Common myeloid progenitor, CD34-positive (primary cell): ENCODE measurements around the gene NUDCD2.

Experiments used
- CTCF ChIA-PET: fragments of 350-600 bp; sonication (Branson Sonifier 250); formaldehyde crosslinking; loops from one replicate; lab custom pipeline; 2021; ENCODE audit warnings: antibody characterized with exemption; lab: Charles Lee
- POLR2A ChIA-PET: fragments of 350-600 bp; sonication (Branson Sonifier 250); formaldehyde crosslinking; loops from one replicate; lab custom pipeline; 2021; ENCODE audit warnings: antibody characterized with exemption; lab: Charles Lee
- DNase-seq, 3 donors: peaks; one replicate each; pipeline versions ENCODE4 v3.0.0 to v3.0.0-alpha.2; 2013
- H3K27ac ChIP-seq, 2 experiments: 1 replicate in 1 of 2; 2 replicates in 1 of 2; pipeline ENCODE4 v1.7.0; 2013; ENCODE audit warnings: inconsistent platforms in 2 of 2, low read length in 2 of 2, mild to moderate bottlenecking in 2 of 2, low read depth in 1 of 2, moderate library complexity in 1 of 2; ENCODE audit not compliant: severe bottlenecking in 2 of 2, insufficient read depth in 1 of 2, poor library complexity in 1 of 2
- H3K27me3 ChIP-seq, 5 experiments: replicated peaks in 2 of 5; 1 replicate in 3 of 5; 2 replicates in 2 of 5; pipeline versions ENCODE4 v1.6.1 to v1.7.0; 2013; ENCODE audit warnings: low read length in 4 of 5, mild to moderate bottlenecking in 2 of 5, moderate library complexity in 2 of 5, inconsistent platforms in 1 of 5; ENCODE audit not compliant: insufficient read depth in 5 of 5, control insufficient read depth in 4 of 5
- H3K36me3 ChIP-seq, 4 experiments: 1 replicate in 2 of 4; 2 replicates in 2 of 4; pipeline versions ENCODE4 v1.6.1 to v1.7.0; 2013; ENCODE audit warnings: low read length in 3 of 4, control low read depth in 1 of 4, mild to moderate bottlenecking in 1 of 4; ENCODE audit not compliant: control insufficient read depth in 4 of 4, insufficient read depth in 4 of 4
- H3K4me1 ChIP-seq, 4 experiments: 1 replicate in 3 of 4; 2 replicates in 1 of 4; pipeline versions ENCODE4 v1.6.1 to v1.7.1; 2013; ENCODE audit warnings: low read length in 3 of 4, mild to moderate bottlenecking in 3 of 4, control low read depth in 1 of 4, inconsistent platforms in 1 of 4, moderate library complexity in 1 of 4; ENCODE audit not compliant: control insufficient read depth in 4 of 4, insufficient read depth in 4 of 4; ENCODE audit errors: control extremely low read depth in 1 of 4
- H3K4me3 ChIP-seq, 7 experiments: 1 replicate in 4 of 7; 2 replicates in 3 of 7; pipeline versions ENCODE4 v1.5.1 to v1.7.0; 2013; ENCODE audit warnings: mild to moderate bottlenecking in 7 of 7, low read length in 6 of 7, moderate library complexity in 6 of 7, inconsistent platforms in 2 of 7, low read depth in 2 of 7, control low read depth in 1 of 7; ENCODE audit not compliant: insufficient read depth in 4 of 7, control insufficient read depth in 1 of 7; ENCODE audit errors: extremely low read depth in 1 of 7
- H3K9me3 ChIP-seq, 5 experiments: 1 replicate in 4 of 5; 2 replicates in 1 of 5; pipeline versions ENCODE4 v1.6.1 to v1.7.1; 2013; ENCODE audit warnings: low read length in 4 of 5, mild to moderate bottlenecking in 2 of 5, inconsistent platforms in 1 of 5, low read depth in 1 of 5, moderate library complexity in 1 of 5; ENCODE audit not compliant: control insufficient read depth in 4 of 5, insufficient read depth in 2 of 5; ENCODE audit errors: control extremely low read depth in 1 of 5
- WGBS: methylation state at CpG from one replicate; pipeline ENCODE4 v1.1.5; 2013; ENCODE audit not compliant: insufficient coverage; 5-methylcytosine and 5-hydroxymethylcytosine counted together

Gene NUDCD2

DNA sequence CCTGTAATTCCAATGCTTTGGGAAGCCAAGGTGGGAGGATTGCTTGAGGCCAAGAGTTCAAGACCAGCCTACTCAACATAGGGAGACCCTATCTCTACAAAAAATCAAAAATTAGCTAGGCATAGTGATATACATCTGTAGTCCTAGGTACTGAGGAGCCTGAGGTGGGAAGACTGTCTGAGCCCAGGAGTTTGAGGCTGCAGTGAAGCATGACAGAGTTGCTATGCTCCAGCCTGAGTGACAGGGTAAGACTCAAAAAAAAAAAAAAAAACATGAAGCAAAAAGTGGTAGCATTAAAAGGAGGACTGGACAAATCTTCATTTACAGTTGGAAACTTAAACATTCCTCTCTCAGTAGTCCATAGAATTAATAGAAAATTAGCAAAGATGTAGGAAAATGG, 12.7 kb downstream of the NUDCD2 start:
- no peak for DNase-seq
- Histone ChIP-seq H3K27me3 (no peaks in the 10 kb centered on the region), H3K4me1 (no peaks in the 10 kb centered on the region), H3K36me3 (peaks cover 18 to 77% (median 38%) of the 10 kb centered on the region in 4 experiments), H3K9me3 (no peaks in the 10 kb centered on the region), H3K4me3 (no peak overlapping the region), H3K27ac (no peak overlapping the region)
- POLR2A ChIA-PET, result no interaction called here
- CTCF ChIA-PET, result interaction anchor here (0.9 to 1.6 kb wide), 2 partner anchors 9 to 11 kb away, joined by 4 read pairs; partner anchors contain the start of gene CCNG1

GRCh38 chr5:163445345-163445744, 14.6 kb downstream of the NUDCD2 start:
- 94% methylated on average over 3 of the region's 6 CpGs for WGBS
- H3K36me3 ChIP-seq, result peaks cover 16 to 77% (median 44%) of the 10 kb centered on the region in 4 experiments
- no peak overlapping the region for H3K4me3 ChIP-seq
- ChIA-PET CTCF (interaction anchor here (1.1 kb wide), 2 partner anchors 11 to 14 kb away, joined by 3 to 8 read pairs; no protein-coding TSS in a partner anchor), POLR2A (no interaction called here)
- no peak overlapping the region for H3K27ac ChIP-seq
- no peaks in the 10 kb centered on the region for H3K9me3 ChIP-seq
- no peaks in the 10 kb centered on the region for H3K27me3 ChIP-seq
- no peaks in the 10 kb centered on the region for H3K4me1 ChIP-seq
- no peak for DNase-seq

DNA sequence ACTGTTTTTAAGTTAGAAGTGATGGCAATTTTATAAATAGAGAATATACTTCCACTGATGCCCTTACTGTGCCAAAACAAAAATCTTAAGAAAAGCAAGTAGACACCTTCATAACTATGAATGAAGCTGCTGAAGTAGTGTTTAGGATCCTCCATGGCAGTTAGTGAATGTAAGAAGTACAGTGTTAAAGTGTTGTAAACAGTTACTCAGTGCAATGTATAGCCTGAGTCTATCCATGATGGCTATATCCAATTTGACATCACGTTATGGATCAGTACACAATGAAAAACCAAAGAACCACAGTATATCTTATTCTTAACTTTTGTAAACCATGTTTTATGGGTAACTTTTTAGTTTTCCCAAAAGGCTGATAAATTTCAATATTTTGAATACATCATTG, 15.4 kb downstream of the NUDCD2 start:
- ChIA-PET CTCF (interaction anchor here (1.1 kb wide), 1 partner anchor 15 kb away, joined by 8 read pairs; no protein-coding TSS in a partner anchor), POLR2A (no interaction called here)
- H3K4me3 ChIP-seq, result no peak overlapping the region
- no peak overlapping the region for H3K27ac ChIP-seq
- no peaks in the 10 kb centered on the region for H3K9me3 ChIP-seq
- no peak for DNase-seq
- WGBS, result no CpG with 5 or more reads among the region's 1 CpG
- peaks cover 16 to 82% (median 50%) of the 10 kb centered on the region in 4 experiments for H3K36me3 ChIP-seq
- peaks cover 0 to 7% (median 5%) of the 10 kb centered on the region in 4 experiments for H3K4me1 ChIP-seq
- no peaks in the 10 kb centered on the region for H3K27me3 ChIP-seq

DNA sequence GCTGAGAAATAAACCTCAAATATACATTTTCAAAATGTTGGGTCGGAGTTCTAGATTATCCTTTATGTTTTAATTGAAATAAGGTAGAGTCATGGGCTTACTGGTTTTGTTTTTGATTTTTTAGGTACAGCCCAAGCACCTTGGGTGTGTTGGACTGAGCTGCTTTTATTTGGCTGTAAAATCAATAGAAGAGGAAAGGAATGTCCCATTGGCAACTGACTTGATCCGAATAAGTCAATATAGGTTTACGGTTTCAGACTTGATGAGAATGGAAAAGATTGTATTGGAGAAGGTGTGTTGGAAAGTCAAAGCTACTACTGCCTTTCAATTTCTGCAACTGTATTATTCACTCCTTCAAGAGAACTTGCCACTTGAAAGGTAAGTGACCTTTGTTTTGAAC, 18.9 kb downstream of the NUDCD2 start:
- Histone ChIP-seq H3K27me3 (no peaks in the 10 kb centered on the region), H3K36me3 (peaks cover 11 to 56% (median 32%) of the 10 kb centered on the region in 4 experiments), H3K9me3 (no peaks in the 10 kb centered on the region), H3K4me3 (no peak overlapping the region), H3K4me1 (peaks cover 3 to 34% (median 26%) of the 10 kb centered on the region in 4 experiments), H3K27ac (no peak overlapping the region)
- DNase-seq, result no peak
- ChIA-PET CTCF (interaction anchor here (0.7 to 3.7 kb wide), 3 partner anchors 9 to 33 kb away, joined by 3 to 16 read pairs (median 4); no protein-coding TSS in a partner anchor), POLR2A (interaction anchor here (1.7 kb wide), 1 partner anchor 18 kb away, joined by 5 read pairs; the partner anchor contains the start of gene NUDCD2)
- WGBS, result no CpG with 5 or more reads among the region's 3 CpGs

DNA sequence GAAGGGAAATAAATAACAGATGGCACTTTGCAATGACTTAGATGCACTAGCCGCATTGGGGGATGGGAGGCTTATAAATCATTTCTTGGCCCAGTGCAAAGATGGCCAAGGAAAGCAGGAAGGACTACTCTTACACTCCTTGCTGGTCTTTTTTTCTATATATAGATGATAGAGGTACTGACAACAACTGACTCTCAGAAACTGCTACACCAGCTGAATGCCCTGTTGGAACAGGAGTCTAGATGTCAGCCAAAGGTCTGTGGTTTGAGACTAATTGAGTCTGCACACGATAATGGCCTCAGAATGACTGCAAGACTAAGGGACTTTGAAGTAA, 20.8 kb downstream of the NUDCD2 start:
- POLR2A ChIA-PET, result interaction anchor here (1.2 kb wide), 1 partner anchor 19 kb away, joined by 4 read pairs; no protein-coding TSS in a partner anchor
- CTCF ChIA-PET, result interaction anchor here (0.6 to 3.6 kb wide), 6 partner anchors 14 to 64 kb away, joined by 3 to 17 read pairs (median 4); partner anchors contain the start of genes HMMR and NUDCD2

GRCh38 chr5:163437309-163438182, 22.4 kb downstream of the NUDCD2 start, which contains the start of gene CCNG1:
TSS of gene CCNG1 (plus strand) at chr5:163437595. CDS start at chr5:163439257, 1,662 bp downstream.
- ChIA-PET CTCF (interaction anchor here (0.8 to 3.6 kb wide), 4 partner anchors 11 to 66 kb away, joined by 3 to 17 read pairs (median 4); no protein-coding TSS in a partner anchor), POLR2A (interaction anchor here (0.6 to 1.8 kb wide), 3 partner anchors 22 to 68 kb away, joined by 3 to 10 read pairs (median 5); partner anchors contain the start of genes HMMR, MAT2B and NUDCD2)
- DNase-seq, result peak; percentile 97
- Histone ChIP-seq H3K36me3 (peaks cover 3 to 28% (median 16%) of the 10 kb centered on the region in 4 experiments), H3K27me3 (no peaks in the 10 kb centered on the region), H3K4me1 (peaks cover 7 to 43% (median 36%) of the 10 kb centered on the region in 4 experiments), H3K9me3 (no peaks in the 10 kb centered on the region), H3K4me3 (peak within 1 kb of the TSS; percentile 90 to 98 (median 95)), H3K27ac (peak within 1 kb of the TSS; percentile 87 to 95)
- WGBS, result 0% methylated on average over 24 of the region's 51 CpGs

More for the DNA sequence above, 20.8 kb downstream of the NUDCD2 start:
- no peaks in the 10 kb centered on the region for H3K9me3 ChIP-seq
- H3K4me3 ChIP-seq, result peak overlapping the region in 4 of 7 experiments; percentile 4 to 95 (median 54)
- WGBS, result no CpG with 5 or more reads among the region's 2 CpGs
- H3K4me1 ChIP-seq, result peaks cover 7 to 39% (median 32%) of the 10 kb centered on the region in 4 experiments
- H3K27me3 ChIP-seq, result no peaks in the 10 kb centered on the region
- DNase-seq, result peak in 2 of 3 donors; percentile 76 to 79
- peak overlapping the region in 1 of 2 experiments; percentile 57 for H3K27ac ChIP-seq
- peaks cover 11 to 41% (median 26%) of the 10 kb centered on the region in 4 experiments for H3K36me3 ChIP-seq
